ENCODE data around the gene DOCK3. TPM values are rescaled to one million over a fixed set of nuclear protein-coding genes. Genes with fewer than 3 reads are reported as not detected.
"Not testable (repeated sequence)": the region's sequence is repeated elsewhere in the genome, so short reads cannot be mapped to it uniquely, and the experiment has no call there.

DOCK3 gene
- total RNA-seq, 1 donor: under 0.01 TPM

GRCh38 chr3:50792568-50792967, 117.8 kb downstream of the DOCK3 start:
- no peak for TF ChIP-seq CTCF (IDR thresholded peaks at IDR 0.05; ENCODE audit: insufficient read depth, low read depth, low read length)

GRCh38 chr3:50803805-50804204, 129.1 kb downstream of the DOCK3 start:
- H3K4me3 ChIP-seq (ENCODE audit: low read depth, low read length); DNase-seq (ENCODE audit: low read depth): not testable (repeated sequence)

More at GRCh38 chr3:50792568-50792967, 117.8 kb downstream of the DOCK3 start:
- DNase-seq (ENCODE audit: low read depth): no peak
- H3K4me3 ChIP-seq (ENCODE audit: low read depth, low read length): no peak overlapping the region

GRCh38 chr3:50804376-50804775, 129.6 kb downstream of the DOCK3 start:
- not testable (repeated sequence) for H3K4me3 ChIP-seq (ENCODE audit: low read depth, low read length); DNase-seq (ENCODE audit: low read depth)

- no peak for TF ChIP-seq CTCF (IDR thresholded peaks at IDR 0.05; ENCODE audit: insufficient read depth, low read depth, low read length)
- DNase-seq (ENCODE audit: low read depth): no peak
- H3K4me3 ChIP-seq (ENCODE audit: low read depth, low read length): no peak overlapping the region
These were observed 130.6 kb downstream of the DOCK3 start for GRCh38 chr3:50805321-50805720.

GRCh38 chr3:50806031-50806430, 131.3 kb downstream of the DOCK3 start:
- no peak overlapping the region for H3K4me3 ChIP-seq (ENCODE audit: low read depth, low read length)
- TF ChIP-seq CTCF (IDR thresholded peaks at IDR 0.05; ENCODE audit: insufficient read depth, low read depth, low read length): no peak
- DNase-seq (ENCODE audit: low read depth): no peak

- no peak for TF ChIP-seq CTCF (IDR thresholded peaks at IDR 0.05; ENCODE audit: insufficient read depth, low read depth, low read length)
- no peak overlapping the region for H3K4me3 ChIP-seq (ENCODE audit: low read depth, low read length)
- DNase-seq (ENCODE audit: low read depth): no peak
These were observed 132.1 kb downstream of the DOCK3 start for GRCh38 chr3:50806806-50807205.

GRCh38 chr3:50807266-50807665, 132.5 kb downstream of the DOCK3 start:
- no peak overlapping the region for H3K4me3 ChIP-seq (ENCODE audit: low read depth, low read length)
- no peak for TF ChIP-seq CTCF (IDR thresholded peaks at IDR 0.05; ENCODE audit: insufficient read depth, low read depth, low read length)
- no peak for DNase-seq (ENCODE audit: low read depth)

GRCh38 chr3:50811893-50812292, 137.2 kb downstream of the DOCK3 start:
- H3K4me3 ChIP-seq (ENCODE audit: low read depth, low read length): no peak overlapping the region
- no peak for TF ChIP-seq CTCF (IDR thresholded peaks at IDR 0.05; ENCODE audit: insufficient read depth, low read depth, low read length)
- DNase-seq (ENCODE audit: low read depth): no peak
